Neural cell (in vitro differentiated cells): Measurements from ENCODE around the gene GRPEL2. TPM values are rescaled to one million over a fixed set of nuclear protein-coding genes. Genes with fewer than 3 reads are reported as not detected.

Experiments
- H2AFZ ChIP-seq: fragments of 200-600, 300-800 bp; sonication (generic), shearing (Covaris generic); 2 replicates; pipeline ENCODE4 v1.6.0; 2014; ENCODE audit warnings: low read depth, mild to moderate bottlenecking, antibody characterized with exemption, low read length, moderate library complexity
- H3F3A ChIP-seq: fragments of 200-600 bp; shearing (Covaris generic); 2 replicates; pipeline ENCODE4 v1.6.1; 2016; ENCODE audit warnings: mild to moderate bottlenecking, moderate library complexity, mixed read lengths, antibody characterized with exemption, low read length; ENCODE audit not compliant: insufficient read depth, poor library complexity, severe bottlenecking
- H3K27ac ChIP-seq: fragments of 200-600, 300-800 bp; sonication (generic), shearing (Covaris generic); 2 replicates; pipeline ENCODE4 v1.5.1; 2014; ENCODE audit warnings: mild to moderate bottlenecking, low read length, moderate library complexity
- H3K27me3 ChIP-seq: fragments of 300-800, 200-600 bp; sonication (generic), shearing (Covaris generic); 2 replicates; pipeline ENCODE4 v1.6.0; 2014; ENCODE audit warnings: mild to moderate bottlenecking, low read depth, low read length, moderate library complexity; ENCODE audit not compliant: insufficient read depth
- H3K36me3 ChIP-seq: fragments of 300-800, 200-600 bp; sonication (generic), shearing (Covaris generic); 2 replicates; pipeline ENCODE4 v1.5.1; 2014; ENCODE audit warnings: mild to moderate bottlenecking, antibody characterized with exemption, low read length, moderate library complexity; ENCODE audit not compliant: insufficient read depth
- H3K4me2 ChIP-seq: fragments of 300-800, 200-600 bp; sonication (generic), shearing (Covaris generic); 2 replicates; pipeline ENCODE4 v1.6.0; 2014; ENCODE audit warnings: mild to moderate bottlenecking, low read length
- H3K4me3 ChIP-seq: fragments of 300-800, 200-600 bp; sonication (generic), shearing (Covaris generic); 2 replicates; pipeline ENCODE4 v1.5.1; 2014; ENCODE audit warnings: mild to moderate bottlenecking, low read length, moderate library complexity
- H3K79me2 ChIP-seq: fragments of 200-600 bp; shearing (Covaris generic); replicated peaks from 2 replicates; pipeline ENCODE4 v1.6.0; 2014; ENCODE audit warnings: mild to moderate bottlenecking, low read length, moderate library complexity; ENCODE audit not compliant: insufficient read depth
- H3K9ac ChIP-seq: fragments of 300-800, 200-600 bp; sonication (generic), shearing (Covaris generic); 2 replicates; pipeline ENCODE4 v1.6.1; 2016; ENCODE audit warnings: mild to moderate bottlenecking, low read length, mixed read lengths
- H3K9me2 ChIP-seq: fragments of 200-600 bp; shearing (Covaris generic); 2 replicates; pipeline ENCODE4 v1.6.1; 2016; ENCODE audit warnings: mild to moderate bottlenecking, low read length, mixed read lengths; ENCODE audit not compliant: insufficient read depth
- H3K9me3 ChIP-seq: fragments of 200-600, 300-800 bp; sonication (generic), shearing (Covaris generic); 2 replicates; pipeline ENCODE4 v1.6.1; 2016; ENCODE audit warnings: mild to moderate bottlenecking, mixed run types, low read length, moderate library complexity, mixed read lengths
- H4K20me1 ChIP-seq: fragments of 200-600 bp; shearing (Covaris generic); 2 replicates; pipeline ENCODE4 v1.6.1; 2016; ENCODE audit warnings: mild to moderate bottlenecking, mixed run types; ENCODE audit not compliant: insufficient read depth
- EP300 ChIP-seq: fragments of 450-650 bp; conservative IDR thresholded peaks from 2 replicates; pipeline ENCODE4 v1.6.1; 2014; ENCODE audit warnings: antibody characterized with exemption, mild to moderate bottlenecking, moderate library complexity; ENCODE audit not compliant: poor library complexity, severe bottlenecking
- EZH2 ChIP-seq: fragments of 200-600, 300-800 bp; shearing (Covaris generic), sonication (generic); IDR thresholded peaks from 2 replicates; pipeline ENCODE4 v1.6.1; 2014; ENCODE audit warnings: antibody characterized with exemption, low read length, borderline replicate concordance, mild to moderate bottlenecking; ENCODE audit not compliant: insufficient read depth, poor library complexity, severe bottlenecking
- MXI1 ChIP-seq: fragments of 450-650 bp; conservative IDR thresholded peaks from 2 replicates; pipeline ENCODE4 v1.6.1; 2014; ENCODE audit warnings: antibody characterized with exemption, mild to moderate bottlenecking; ENCODE audit not compliant: poor library complexity, severe bottlenecking
- POLR2AphosphoS5 ChIP-seq: IDR thresholded peaks from 2 replicates; pipeline ENCODE4 v1.6.1; 2012
- RAD21 ChIP-seq: fragments of 450-650 bp; conservative IDR thresholded peaks from 2 replicates; pipeline ENCODE4 v1.6.1; 2014; ENCODE audit warnings: antibody characterized with exemption, mild to moderate bottlenecking, moderate library complexity
- REST ChIP-seq: IDR thresholded peaks from 2 replicates; pipeline ENCODE4 v1.6.1; 2012; ENCODE audit warnings: borderline replicate concordance
- SMC3 ChIP-seq: fragments of 450-650 bp; conservative IDR thresholded peaks from 2 replicates; pipeline ENCODE4 v1.6.1; 2014; ENCODE audit warnings: antibody characterized with exemption, mild to moderate bottlenecking, moderate library complexity; ENCODE audit not compliant: poor library complexity
- TAF1 ChIP-seq: IDR thresholded peaks from 2 replicates; pipeline ENCODE4 v1.6.1; 2012; ENCODE audit warnings: low read depth
- polyA plus RNA-seq: library from polyadenylated mRNA; depleted of rRNA; stranded (reverse); fragments of >200 nt; gene quantifications from 2 replicates; pipeline ENCODE4 v1.2.3, GENCODE V29; 2014
- TF ChIP-seq, protein P1 (sequence below): fragments of 450-650 bp; IDR thresholded peaks from 2 replicates; pipeline ENCODE4 v1.5.1; 2014; ENCODE audit warnings: antibody characterized with exemption, mild to moderate bottlenecking, moderate library complexity; ENCODE audit not compliant: poor library complexity, severe bottlenecking

GRPEL2 gene
- polyA plus RNA-seq, 1 donor from 2014 or later: 19.3 TPM

DNA sequence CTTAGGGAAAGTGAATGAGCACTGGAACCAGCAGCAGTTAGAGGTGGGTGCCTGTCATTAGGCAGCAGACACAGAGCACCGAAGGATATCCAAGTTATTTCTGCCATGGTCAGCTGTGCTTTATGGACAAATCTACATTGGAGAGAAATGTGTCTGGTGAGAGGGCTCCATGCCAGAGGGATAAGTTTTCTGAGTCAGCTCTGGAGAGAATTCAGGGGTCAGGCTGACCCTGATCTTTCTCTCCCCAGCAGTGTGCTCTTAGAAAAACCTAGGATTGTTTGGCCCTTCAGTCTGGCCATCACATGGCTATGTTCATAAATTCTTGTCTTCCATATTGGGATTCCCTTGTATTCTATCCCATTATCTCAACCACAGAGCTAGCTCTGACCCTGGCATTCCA, 42.7 kb downstream of the GRPEL2 start:
- Histone ChIP-seq H3K79me2 (no peaks in the 10 kb centered on the region), H3K9ac (no peak overlapping the region), H3K9me3 (no peaks in the 10 kb centered on the region), H3K4me2 (no peak overlapping the region), H2AFZ (no peak overlapping the region), H4K20me1 (no peaks in the 10 kb centered on the region), H3K4me3 (no peak overlapping the region), H3K27me3 (no peaks in the 10 kb centered on the region), H3K9me2 (no peaks in the 10 kb centered on the region), H3K27ac (no peak overlapping the region), H3K36me3 (no peaks in the 10 kb centered on the region), H3F3A (no peaks in the 10 kb centered on the region)
- TF ChIP-seq EZH2 (no peak), MXI1 (no peak), REST (no peak), SMC3 (no peak), TAF1 (no peak), RAD21 (no peak), EP300 (no peak), POLR2AphosphoS5 (no peak)
- TF ChIP-seq, protein P1, sequence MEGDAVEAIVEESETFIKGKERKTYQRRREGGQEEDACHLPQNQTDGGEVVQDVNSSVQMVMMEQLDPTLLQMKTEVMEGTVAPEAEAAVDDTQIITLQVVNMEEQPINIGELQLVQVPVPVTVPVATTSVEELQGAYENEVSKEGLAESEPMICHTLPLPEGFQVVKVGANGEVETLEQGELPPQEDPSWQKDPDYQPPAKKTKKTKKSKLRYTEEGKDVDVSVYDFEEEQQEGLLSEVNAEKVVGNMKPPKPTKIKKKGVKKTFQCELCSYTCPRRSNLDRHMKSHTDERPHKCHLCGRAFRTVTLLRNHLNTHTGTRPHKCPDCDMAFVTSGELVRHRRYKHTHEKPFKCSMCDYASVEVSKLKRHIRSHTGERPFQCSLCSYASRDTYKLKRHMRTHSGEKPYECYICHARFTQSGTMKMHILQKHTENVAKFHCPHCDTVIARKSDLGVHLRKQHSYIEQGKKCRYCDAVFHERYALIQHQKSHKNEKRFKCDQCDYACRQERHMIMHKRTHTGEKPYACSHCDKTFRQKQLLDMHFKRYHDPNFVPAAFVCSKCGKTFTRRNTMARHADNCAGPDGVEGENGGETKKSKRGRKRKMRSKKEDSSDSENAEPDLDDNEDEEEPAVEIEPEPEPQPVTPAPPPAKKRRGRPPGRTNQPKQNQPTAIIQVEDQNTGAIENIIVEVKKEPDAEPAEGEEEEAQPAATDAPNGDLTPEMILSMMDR: no peak

GRCh38 chr5:149388498-149389190, 43.3 kb downstream of the GRPEL2 start:
- Histone ChIP-seq H3K36me3 (no peaks in the 10 kb centered on the region), H3K27me3 (no peaks in the 10 kb centered on the region), H4K20me1 (no peaks in the 10 kb centered on the region), H2AFZ (no peak overlapping the region), H3K79me2 (no peaks in the 10 kb centered on the region), H3K9me2 (no peaks in the 10 kb centered on the region), H3K4me2 (no peak overlapping the region), H3K9me3 (no peaks in the 10 kb centered on the region), H3K27ac (no peak overlapping the region), H3K4me3 (no peak overlapping the region), H3K9ac (no peak overlapping the region), H3F3A (no peaks in the 10 kb centered on the region)
- no peak for TF ChIP-seq TAF1
- TF ChIP-seq RAD21: no peak
- TF ChIP-seq EP300: no peak
- TF ChIP-seq EZH2: no peak
- no peak for TF ChIP-seq SMC3
- TF ChIP-seq, protein P1: no peak
- no peak for TF ChIP-seq MXI1
- TF ChIP-seq POLR2AphosphoS5: no peak
- TF ChIP-seq REST: no peak
